ENCODE data around the gene PPP3CA. TPM values are rescaled to one million over a fixed set of nuclear protein-coding genes. Genes with fewer than 3 reads are reported as not detected.

PPP3CA gene
- polyA plus RNA-seq, 1 donor from 2014 or later, result 18.0 TPM

DNA sequence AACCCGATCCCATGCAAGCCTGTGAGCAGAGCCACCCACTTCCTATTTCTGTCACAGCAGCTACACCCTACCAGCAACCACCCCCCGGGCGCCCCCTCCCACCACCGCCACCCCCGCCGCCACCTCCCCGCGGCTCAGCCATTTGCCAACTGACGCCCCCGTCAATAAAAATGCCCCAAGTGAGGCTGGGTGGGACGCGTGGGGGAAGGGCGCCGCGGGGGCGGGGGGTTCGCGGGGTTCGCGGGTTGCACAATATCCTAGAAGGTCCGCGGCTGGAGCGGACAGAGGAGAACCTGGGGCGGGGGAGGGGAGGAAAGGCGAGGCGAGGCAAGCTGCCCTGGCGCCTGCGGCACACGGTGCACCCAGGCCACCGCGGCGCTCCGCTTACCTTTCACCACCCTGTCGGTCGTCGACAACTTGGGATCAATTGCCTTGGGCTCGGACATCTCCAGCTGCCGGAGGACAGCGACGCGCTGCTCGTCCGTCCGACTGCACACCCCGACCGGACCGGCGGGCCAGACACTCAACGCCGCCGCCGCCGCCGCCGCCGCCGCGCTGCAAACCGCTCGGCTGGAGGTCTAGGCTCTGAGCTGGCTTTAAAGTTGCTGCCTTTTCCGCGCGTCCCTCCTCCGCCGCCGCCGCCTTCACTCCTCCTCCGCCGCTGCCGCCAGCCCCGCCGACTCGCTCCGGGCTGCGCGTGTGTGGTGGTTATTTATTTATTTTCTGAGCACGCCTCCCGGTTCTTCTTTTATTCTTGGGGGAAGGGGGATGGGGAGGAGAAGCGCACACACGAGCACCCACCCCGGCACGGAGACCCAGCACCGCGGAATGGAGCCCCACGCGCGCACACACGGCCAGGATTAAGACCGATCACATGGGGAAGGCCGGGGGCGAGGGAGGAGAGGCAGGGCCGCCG lies 717 bp downstream of the PPP3CA start:
- Mint-ChIP-seq H3K4me3 (peak overlapping the region; percentile 94 to 99 (median 96)), H3K9me3 (no peaks in the 10 kb centered on the region), H3K27ac (peak overlapping the region; percentile 92 to 97 (median 95)), H3K27me3 (no peaks in the 10 kb centered on the region), H3K4me1 (peaks cover 30 to 42% (median 34%) of the 10 kb centered on the region in 3 donors), H3K36me3 (no peaks in the 10 kb centered on the region)

DNA sequence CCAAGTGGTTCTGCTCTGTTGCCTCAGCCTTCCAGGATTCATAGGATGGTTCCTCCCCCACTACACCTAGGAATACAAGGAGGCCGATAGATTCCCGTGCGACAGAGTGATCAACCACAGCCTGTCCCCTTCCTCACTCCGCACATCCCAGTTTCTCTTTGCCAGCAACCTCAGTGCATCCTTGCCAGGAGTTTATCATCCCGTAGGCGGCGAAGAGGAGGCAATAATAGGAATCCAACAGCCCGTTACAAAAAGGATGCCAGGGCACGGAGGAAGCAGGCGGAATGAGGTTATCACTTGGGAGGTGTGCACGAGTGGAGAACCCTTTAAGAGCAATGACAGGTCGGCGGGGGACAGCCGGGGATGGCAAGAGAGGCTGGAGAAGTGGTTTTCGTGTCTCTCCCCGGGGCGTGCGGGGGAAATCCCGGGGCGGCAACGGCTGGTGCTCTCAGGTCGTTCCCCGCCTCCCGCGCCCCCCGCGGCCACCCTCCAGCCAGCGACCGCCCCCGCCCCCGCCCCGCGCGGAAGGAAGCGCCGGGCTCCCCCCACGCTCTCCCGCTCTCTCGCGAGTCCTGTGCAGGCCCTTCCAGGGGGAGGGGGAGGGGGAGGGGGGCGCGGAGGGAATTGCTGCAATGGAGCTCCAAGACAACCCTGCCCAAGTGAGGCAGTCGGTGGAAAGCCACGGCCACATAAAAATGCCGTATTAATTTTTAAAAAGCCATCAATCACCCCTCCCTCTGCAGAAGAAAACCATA lies 1.6 kb downstream of the PPP3CA start:
- no peaks in the 10 kb centered on the region for H3K9me3 Mint-ChIP-seq
- H3K4me1 Mint-ChIP-seq, result peaks cover 32 to 47% (median 39%) of the 10 kb centered on the region in 3 donors
- H3K4me3 Mint-ChIP-seq, result peak overlapping the region; percentile 94 to 99 (median 96)
- H3K27ac Mint-ChIP-seq, result peak overlapping the region; percentile 46 to 97 (median 92)
- H3K27me3 Mint-ChIP-seq, result no peaks in the 10 kb centered on the region
- no peaks in the 10 kb centered on the region for H3K36me3 Mint-ChIP-seq

DNA sequence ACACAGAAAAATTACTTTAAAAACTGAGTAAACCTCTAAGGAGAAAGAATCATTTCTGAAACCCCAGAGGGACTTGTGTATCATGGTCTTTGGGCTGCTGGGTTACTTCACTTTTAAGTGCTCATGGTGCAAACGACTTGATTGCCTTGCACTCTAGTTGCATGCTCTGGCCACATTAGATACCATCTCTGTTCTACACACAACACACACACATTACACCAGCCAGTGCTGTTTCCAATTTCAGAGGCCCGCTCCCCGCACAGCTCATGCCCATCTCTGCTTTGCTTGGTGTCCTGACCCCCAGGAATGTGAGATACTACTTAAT lies 2.1 kb downstream of the PPP3CA start:
- Mint-ChIP-seq H3K36me3 (no peaks in the 10 kb centered on the region), H3K9me3 (no peaks in the 10 kb centered on the region), H3K27me3 (no peaks in the 10 kb centered on the region), H3K27ac (peak overlapping the region; percentile 77 to 95 (median 92)), H3K4me1 (peaks cover 33 to 50% (median 42%) of the 10 kb centered on the region in 3 donors), H3K4me3 (peak overlapping the region; percentile 94 to 99 (median 96))

DNA sequence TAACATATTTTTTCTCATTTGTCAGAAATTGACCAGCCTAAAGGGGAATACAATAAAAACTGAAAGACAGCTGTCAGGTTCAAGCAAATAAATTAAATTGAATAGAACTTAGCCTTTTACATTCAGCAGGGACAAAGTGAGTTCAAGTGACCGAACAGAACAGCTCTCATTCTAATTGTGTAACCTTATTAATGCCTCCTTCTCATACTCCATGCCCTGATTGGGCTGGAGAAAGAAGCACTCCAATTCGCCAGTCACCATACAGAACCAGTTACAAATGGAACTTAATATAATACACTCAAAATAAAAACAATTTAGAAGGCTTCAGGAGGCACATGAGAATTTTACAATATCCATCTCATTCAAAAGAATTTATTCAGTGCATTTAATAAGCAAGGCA lies 8.0 kb downstream of the PPP3CA start:
- H3K4me1 Mint-ChIP-seq, result peaks cover 63 to 76% (median 70%) of the 10 kb centered on the region in 3 donors
- peak overlapping the region in 2 of 4 donors; percentile 24 to 74 for H3K4me3 Mint-ChIP-seq
- H3K9me3 Mint-ChIP-seq, result no peaks in the 10 kb centered on the region
- peaks cover 2% of the 10 kb centered on the region for H3K36me3 Mint-ChIP-seq
- H3K27ac Mint-ChIP-seq, result peak overlapping the region in 2 of 3 donors; percentile 48 to 50
- no peaks in the 10 kb centered on the region for H3K27me3 Mint-ChIP-seq

DNA sequence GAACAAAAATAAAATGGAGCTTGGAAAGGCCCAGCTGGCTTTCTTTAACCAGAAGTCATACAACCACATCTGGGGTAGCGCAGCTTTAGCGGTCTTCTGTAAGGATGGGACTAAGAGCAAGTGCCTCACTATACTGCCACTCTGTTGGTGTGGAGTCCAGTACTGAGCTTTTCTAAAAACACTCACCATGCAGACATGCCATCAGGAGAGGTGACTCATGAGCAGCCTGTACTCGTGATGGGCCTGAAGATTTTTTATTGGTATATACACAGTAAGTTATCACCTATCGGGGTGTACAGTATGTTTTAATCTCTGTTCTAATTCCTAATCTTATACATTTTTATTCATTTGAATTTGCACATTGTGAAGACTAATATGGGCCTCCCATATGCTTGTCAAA lies 9.6 kb downstream of the PPP3CA start:
- Mint-ChIP-seq H3K4me1 (peaks cover 57 to 72% (median 63%) of the 10 kb centered on the region in 3 donors), H3K4me3 (peak overlapping the region in 1 of 4 donors; percentile 67), H3K9me3 (no peaks in the 10 kb centered on the region), H3K36me3 (peaks cover 2% of the 10 kb centered on the region), H3K27me3 (no peaks in the 10 kb centered on the region), H3K27ac (peak overlapping the region in 1 of 3 donors; percentile 37)

DNA sequence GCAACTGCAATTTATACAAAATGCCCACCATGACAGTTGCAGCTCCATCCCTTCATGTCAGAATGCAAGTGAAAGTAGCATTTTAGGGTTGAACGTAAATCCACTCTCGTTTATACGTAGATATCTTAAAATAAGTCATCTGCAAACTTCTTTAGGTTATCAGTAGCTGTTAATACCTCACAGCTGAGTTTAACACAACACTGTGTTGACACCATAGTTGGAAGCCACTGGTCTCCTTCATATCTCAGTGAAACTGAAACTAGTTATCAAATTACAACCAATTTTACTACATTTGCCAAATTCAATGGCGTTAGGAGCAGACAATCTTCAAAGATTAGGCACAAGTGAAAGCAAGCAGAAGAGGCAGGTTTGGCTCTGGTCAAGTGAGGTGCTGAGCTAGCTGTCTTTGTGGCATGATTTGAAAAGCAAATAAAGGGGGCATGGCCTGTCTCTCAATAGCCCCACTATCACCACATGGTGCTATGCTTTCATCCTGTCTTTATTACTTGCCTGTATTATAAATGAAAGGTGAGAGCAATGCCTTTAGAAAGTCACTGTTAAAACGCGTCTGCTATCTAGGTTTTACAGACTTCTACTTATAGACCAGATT lies 12.3 kb downstream of the PPP3CA start:
- H3K4me1 Mint-ChIP-seq, result peaks cover 61 to 66% (median 61%) of the 10 kb centered on the region in 3 donors
- H3K27me3 Mint-ChIP-seq, result no peaks in the 10 kb centered on the region
- H3K9me3 Mint-ChIP-seq, result no peaks in the 10 kb centered on the region
- H3K27ac Mint-ChIP-seq, result peak overlapping the region in 1 of 3 donors; percentile 40
- peaks cover 6% of the 10 kb centered on the region for H3K36me3 Mint-ChIP-seq
- H3K4me3 Mint-ChIP-seq, result peak overlapping the region in 1 of 4 donors; percentile 10

DNA sequence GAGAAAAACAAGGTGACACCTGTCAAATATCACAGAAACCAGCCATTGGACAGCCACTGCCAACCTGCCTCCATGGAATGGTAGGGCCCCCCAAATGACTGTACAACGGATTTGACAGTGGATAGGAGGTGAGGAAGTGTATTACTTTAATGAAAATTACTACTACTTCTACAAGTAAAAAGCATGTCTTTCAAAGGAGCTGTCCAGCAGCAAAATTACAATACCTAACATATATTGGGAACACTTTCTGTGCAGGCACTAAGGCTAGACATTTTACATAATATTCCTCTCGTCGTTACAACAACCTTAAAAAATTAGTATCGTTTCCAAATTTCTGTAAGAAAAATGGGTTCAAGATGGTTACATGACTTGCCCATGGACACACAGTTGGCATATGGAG lies 14.9 kb downstream of the PPP3CA start:
- H3K4me3 Mint-ChIP-seq, result no peak overlapping the region

DNA sequence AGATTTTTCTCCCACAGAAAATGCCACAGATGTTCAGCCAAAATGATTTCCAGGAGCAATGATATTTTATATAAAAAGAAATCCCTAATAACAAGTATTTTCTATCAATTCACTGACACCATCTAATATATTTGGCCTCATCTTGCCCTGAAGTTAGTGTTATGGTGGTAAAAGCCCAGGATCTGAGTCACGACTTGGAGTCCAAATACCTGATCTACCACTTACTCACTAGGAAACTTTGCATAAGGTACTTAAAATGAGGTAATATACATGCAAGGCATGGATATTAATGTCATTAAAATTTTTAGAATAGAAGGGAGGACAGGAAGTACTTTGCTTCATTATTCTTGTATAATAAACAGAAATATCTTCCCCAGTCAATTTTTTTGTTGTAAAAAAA lies 16.3 kb downstream of the PPP3CA start:
- Mint-ChIP-seq H3K36me3 (peaks cover 8% of the 10 kb centered on the region), H3K27ac (no peak overlapping the region), H3K4me3 (no peak overlapping the region)

More for the DNA sequence above, 14.9 kb downstream of the PPP3CA start:
- Mint-ChIP-seq H3K9me3 (no peaks in the 10 kb centered on the region), H3K27me3 (peaks cover 5% of the 10 kb centered on the region), H3K36me3 (peaks cover 6% of the 10 kb centered on the region), H3K27ac (peak overlapping the region in 1 of 3 donors; percentile 40), H3K4me1 (peaks cover 59 to 63% (median 60%) of the 10 kb centered on the region in 3 donors)

DNA sequence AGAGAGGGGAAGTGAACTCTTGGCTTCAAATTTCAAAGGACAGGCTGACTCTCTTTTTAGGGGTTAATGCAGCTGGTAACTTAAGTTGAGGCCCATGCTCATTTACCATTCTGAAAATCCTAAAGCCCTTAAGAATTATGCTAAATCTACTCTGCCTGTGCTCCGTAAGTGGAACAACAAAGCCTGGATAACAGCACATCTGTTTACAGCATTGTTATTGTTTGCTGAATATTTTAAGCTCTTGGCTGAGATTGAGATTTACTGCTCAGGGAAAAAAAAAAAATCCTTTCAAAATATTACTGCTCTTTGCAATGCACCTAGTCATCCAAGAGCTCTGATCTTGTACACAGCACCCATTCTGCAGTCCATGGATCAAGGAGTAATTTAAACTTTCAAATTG lies 17.7 kb downstream of the PPP3CA start:
- Mint-ChIP-seq H3K9me3 (no peaks in the 10 kb centered on the region), H3K4me3 (peak overlapping the region in 1 of 4 donors; percentile 26)

More for the DNA sequence above, 16.3 kb downstream of the PPP3CA start:
- Mint-ChIP-seq H3K27me3 (peaks cover 5% of the 10 kb centered on the region), H3K4me1 (peaks cover 60 to 67% (median 64%) of the 10 kb centered on the region in 3 donors), H3K9me3 (no peaks in the 10 kb centered on the region)

DNA sequence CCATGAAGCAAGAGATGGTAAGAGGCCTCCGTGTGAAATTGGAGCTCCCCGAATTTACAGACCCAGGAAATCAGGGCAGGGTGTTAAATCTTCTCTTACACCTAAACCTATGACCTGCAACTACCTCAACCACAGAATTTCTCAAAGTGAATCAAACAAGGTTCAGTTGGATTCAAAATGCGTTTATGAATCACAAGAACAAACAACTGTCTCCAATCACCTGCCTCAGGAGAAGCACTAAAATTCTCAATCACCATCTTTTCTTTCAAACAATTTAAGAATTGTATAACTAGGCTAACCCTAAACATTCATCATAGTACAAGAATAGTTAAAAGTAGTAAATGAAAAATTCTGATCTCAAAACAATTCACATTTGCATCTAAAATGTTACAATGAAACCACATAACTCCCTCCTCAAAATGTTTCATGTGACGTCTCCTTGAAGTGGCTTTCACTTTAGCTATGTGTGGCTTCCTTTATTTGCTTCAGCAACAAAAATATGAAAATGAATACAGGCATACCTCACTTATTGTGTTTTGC lies 19.2 kb downstream of the PPP3CA start:
- H3K27me3 Mint-ChIP-seq, result peaks cover 5% of the 10 kb centered on the region
- H3K27ac Mint-ChIP-seq, result peak overlapping the region; percentile 9 to 95 (median 14)

More for the DNA sequence above, 17.7 kb downstream of the PPP3CA start:
- peaks cover 5% of the 10 kb centered on the region for H3K27me3 Mint-ChIP-seq
- H3K27ac Mint-ChIP-seq, result peak overlapping the region in 1 of 3 donors; percentile 23
- H3K4me1 Mint-ChIP-seq, result peaks cover 56 to 63% (median 62%) of the 10 kb centered on the region in 3 donors
- peaks cover 8% of the 10 kb centered on the region for H3K36me3 Mint-ChIP-seq

DNA sequence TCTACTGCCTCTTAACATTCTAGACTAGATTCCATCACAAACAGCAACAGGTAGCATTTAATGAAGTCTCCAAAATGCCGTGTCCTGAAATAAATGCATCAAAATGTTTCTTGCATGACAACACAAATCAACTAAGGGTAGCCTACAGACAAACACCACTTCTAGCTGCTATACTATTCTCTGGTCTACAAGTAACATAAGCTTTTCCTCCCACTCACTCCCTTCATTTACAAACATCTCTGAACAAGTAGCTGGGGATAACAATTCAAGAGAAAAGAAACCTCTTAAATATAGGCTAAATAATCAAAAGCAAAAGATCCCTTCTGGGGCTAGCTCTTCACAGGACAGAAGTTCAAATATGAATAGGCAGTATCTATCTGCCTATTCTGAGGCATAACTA lies 20.8 kb downstream of the PPP3CA start:
- peaks cover 52 to 74% (median 65%) of the 10 kb centered on the region in 3 donors for H3K4me1 Mint-ChIP-seq
- H3K4me3 Mint-ChIP-seq, result peak overlapping the region in 2 of 4 donors; percentile 24 to 59
- no peaks in the 10 kb centered on the region for H3K9me3 Mint-ChIP-seq
- peaks cover 4% of the 10 kb centered on the region for H3K36me3 Mint-ChIP-seq
- peak overlapping the region in 1 of 3 donors; percentile 21 for H3K27ac Mint-ChIP-seq
- peaks cover 5% of the 10 kb centered on the region for H3K27me3 Mint-ChIP-seq

More for the DNA sequence above, 19.2 kb downstream of the PPP3CA start:
- Mint-ChIP-seq H3K4me1 (peaks cover 58 to 69% (median 62%) of the 10 kb centered on the region in 3 donors), H3K36me3 (peaks cover 8% of the 10 kb centered on the region), H3K4me3 (peak overlapping the region; percentile 44 to 94 (median 80)), H3K9me3 (no peaks in the 10 kb centered on the region)

DNA sequence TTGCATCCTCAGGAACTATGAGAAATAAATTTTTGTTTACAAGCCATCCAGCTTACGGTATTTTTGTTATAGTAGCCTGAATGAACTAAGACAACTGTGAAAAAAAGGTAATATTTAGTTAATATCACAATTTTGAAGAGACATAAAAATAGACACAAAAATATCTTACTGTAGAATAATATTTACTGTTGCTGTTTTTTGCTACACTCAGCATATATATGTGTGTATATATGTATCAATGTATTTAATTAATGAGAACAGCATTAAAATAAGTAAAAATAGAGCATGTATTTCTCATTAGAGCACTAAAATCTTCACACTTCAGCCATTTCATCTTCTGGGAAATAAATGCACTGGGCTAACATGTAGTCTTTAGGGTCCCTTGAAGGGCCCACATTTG lies 24.6 kb downstream of the PPP3CA start:
- H3K4me1 Mint-ChIP-seq, result peaks cover 35 to 60% (median 51%) of the 10 kb centered on the region in 3 donors
- H3K27ac Mint-ChIP-seq, result no peak overlapping the region
- peak overlapping the region in 1 of 4 donors; percentile 6 for H3K4me3 Mint-ChIP-seq
- no peaks in the 10 kb centered on the region for H3K27me3 Mint-ChIP-seq
- no peaks in the 10 kb centered on the region for H3K9me3 Mint-ChIP-seq
- H3K36me3 Mint-ChIP-seq, result peaks cover 2% of the 10 kb centered on the region

DNA sequence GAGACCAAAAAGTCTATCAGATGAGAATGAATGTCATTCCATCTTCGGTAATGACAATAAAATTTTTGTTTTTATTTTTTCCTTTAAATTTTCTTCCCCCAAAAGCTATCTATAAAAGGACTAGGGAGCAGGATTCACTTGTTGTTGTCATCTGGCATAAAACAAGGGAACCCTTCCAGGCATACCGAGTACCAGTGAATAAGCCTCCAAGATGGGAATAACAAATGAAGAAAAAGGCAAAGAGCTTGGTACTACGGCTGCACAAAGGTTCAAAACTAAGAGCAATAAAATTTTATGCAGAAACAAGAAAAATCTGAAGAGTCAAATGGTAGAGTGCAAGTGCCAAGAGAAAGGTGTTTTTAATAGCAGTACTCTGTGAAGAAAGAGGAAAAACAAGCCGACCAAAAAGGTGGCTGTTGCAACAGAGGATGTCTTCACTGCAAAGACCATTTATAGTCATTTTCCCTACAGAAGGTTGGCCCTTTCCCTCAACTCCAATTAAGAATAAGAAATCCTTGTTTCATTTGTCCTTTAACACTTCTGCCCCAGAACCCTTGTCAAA lies 25.8 kb downstream of the PPP3CA start:
- H3K36me3 Mint-ChIP-seq, result peaks cover 2% of the 10 kb centered on the region
- no peaks in the 10 kb centered on the region for H3K27me3 Mint-ChIP-seq
- no peaks in the 10 kb centered on the region for H3K9me3 Mint-ChIP-seq
- H3K27ac Mint-ChIP-seq, result peak overlapping the region in 1 of 3 donors; percentile 13
- no peak overlapping the region for H3K4me3 Mint-ChIP-seq
- peaks cover 32 to 64% (median 48%) of the 10 kb centered on the region in 3 donors for H3K4me1 Mint-ChIP-seq

DNA sequence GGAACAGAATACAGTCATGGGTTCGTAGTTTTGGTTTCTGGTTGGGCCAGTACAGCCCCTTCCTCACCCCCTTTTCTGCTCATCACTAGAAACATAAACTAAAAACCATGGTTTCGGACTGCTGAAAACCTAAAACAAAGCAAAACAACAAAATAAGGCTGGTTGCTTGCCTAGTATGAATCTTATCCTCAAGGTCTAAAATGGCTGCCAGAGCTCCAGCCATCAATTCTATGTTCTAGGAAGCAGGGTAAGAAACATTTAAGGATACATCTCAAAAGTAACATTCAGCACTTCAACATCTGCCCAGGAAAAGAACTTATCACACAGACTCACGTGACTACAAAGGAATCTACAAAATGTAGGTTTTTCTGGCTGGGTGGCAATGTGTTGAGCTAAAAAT lies 31.5 kb downstream of the PPP3CA start:
- no peak overlapping the region for H3K27ac Mint-ChIP-seq
- H3K27me3 Mint-ChIP-seq, result no peaks in the 10 kb centered on the region
- H3K36me3 Mint-ChIP-seq, result peaks cover 2% of the 10 kb centered on the region
- peak overlapping the region in 1 of 4 donors; percentile 44 for H3K4me3 Mint-ChIP-seq
- peaks cover 0 to 5% (median 5%) of the 10 kb centered on the region in 3 donors for H3K9me3 Mint-ChIP-seq
- H3K4me1 Mint-ChIP-seq, result peaks cover 21 to 49% (median 38%) of the 10 kb centered on the region in 3 donors

Measured in IgD-negative memory B cell (primary cell).